Mucosa of rectum (tissue), 2 donors: Measurements from ENCODE around the gene PIGR.

Experiments used
- H3K27ac ChIP-seq, 2 donors: one replicate each; pipeline ENCODE4 v1.7.0; 2013; ENCODE audit warnings: inconsistent platforms in 2 of 2, low read depth in 2 of 2, low read length in 2 of 2
- H3K27me3 ChIP-seq, 2 donors: one replicate each; pipeline ENCODE4 v1.7.0; 2013; ENCODE audit warnings: low read length in 2 of 2; ENCODE audit not compliant: control insufficient read depth in 2 of 2, insufficient read depth in 2 of 2
- H3K36me3 ChIP-seq, 2 donors: one replicate each; pipeline ENCODE4 v1.7.0; 2013; ENCODE audit warnings: low read length in 2 of 2; ENCODE audit not compliant: control insufficient read depth in 2 of 2, insufficient read depth in 2 of 2
- H3K4me1 ChIP-seq, 2 donors: one replicate each; pipeline ENCODE4 v1.7.0; 2013; ENCODE audit warnings: low read length in 2 of 2, mild to moderate bottlenecking in 1 of 2; ENCODE audit not compliant: control insufficient read depth in 2 of 2, insufficient read depth in 2 of 2
- H3K4me3 ChIP-seq, 2 donors: one replicate each; pipeline ENCODE4 v1.7.0; 2013; ENCODE audit warnings: low read length in 2 of 2
- H3K9ac ChIP-seq, 2 donors: one replicate each; pipeline ENCODE4 v1.7.0; 2013; ENCODE audit warnings: low read length in 2 of 2, low read depth in 1 of 2, mild to moderate bottlenecking in 1 of 2
- H3K9me3 ChIP-seq, 2 donors: one replicate each; pipeline ENCODE4 v1.7.0; 2013; ENCODE audit warnings: low read length in 2 of 2; ENCODE audit not compliant: control insufficient read depth in 2 of 2
- donor health status: healthy.
- donor health status: Normal muscosa, but diverticular disease.

Gene PIGR

DNA sequence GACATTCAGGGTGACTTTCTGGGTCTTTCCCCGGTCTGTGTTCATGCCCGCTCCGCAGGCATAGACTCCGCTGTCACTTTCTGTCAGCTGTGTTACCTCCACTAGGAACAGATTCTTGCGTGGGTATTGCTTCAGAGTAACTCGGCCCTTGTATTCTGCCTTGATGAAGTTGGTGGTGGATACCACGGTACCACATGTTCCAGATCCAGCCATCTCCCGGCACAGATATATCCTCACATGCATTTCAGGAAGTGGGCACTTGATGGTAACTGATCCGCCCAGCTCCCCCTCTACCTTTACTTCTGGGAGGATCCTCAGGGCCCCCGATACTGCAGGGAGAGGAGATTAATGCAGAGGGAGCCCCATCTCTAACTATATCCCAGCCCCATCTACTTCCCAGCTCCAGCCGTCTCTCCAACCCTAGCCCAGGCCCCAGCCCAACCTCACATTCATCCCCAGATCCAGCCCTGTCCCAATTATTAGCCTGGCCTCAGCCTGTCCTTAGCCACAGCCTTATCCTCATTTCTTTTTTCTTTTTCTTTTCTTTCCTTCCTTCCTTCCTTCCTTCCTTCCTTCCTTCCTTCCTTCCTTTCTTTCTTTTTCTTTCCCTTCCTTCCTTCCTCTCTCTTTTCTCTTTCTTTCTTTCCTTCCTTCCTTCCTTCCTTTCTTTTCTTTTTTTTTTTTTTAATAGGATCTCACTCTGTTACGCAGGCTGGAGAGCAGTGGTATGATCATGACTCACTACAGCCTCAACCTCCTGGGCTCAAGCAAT is 32.3 kb downstream of the PIGR start:
- H3K27me3 ChIP-seq: peaks cover 0 to 5% of the 10 kb centered on the region in 2 donors
- no peak overlapping the region for H3K9ac ChIP-seq
- no peaks in the 10 kb centered on the region for H3K36me3 ChIP-seq
- H3K27ac ChIP-seq: no peak overlapping the region
- H3K9me3 ChIP-seq: no peaks in the 10 kb centered on the region
- H3K4me1 ChIP-seq: peaks cover 5 to 8% of the 10 kb centered on the region in 2 donors
- no peak overlapping the region for H3K4me3 ChIP-seq

DNA sequence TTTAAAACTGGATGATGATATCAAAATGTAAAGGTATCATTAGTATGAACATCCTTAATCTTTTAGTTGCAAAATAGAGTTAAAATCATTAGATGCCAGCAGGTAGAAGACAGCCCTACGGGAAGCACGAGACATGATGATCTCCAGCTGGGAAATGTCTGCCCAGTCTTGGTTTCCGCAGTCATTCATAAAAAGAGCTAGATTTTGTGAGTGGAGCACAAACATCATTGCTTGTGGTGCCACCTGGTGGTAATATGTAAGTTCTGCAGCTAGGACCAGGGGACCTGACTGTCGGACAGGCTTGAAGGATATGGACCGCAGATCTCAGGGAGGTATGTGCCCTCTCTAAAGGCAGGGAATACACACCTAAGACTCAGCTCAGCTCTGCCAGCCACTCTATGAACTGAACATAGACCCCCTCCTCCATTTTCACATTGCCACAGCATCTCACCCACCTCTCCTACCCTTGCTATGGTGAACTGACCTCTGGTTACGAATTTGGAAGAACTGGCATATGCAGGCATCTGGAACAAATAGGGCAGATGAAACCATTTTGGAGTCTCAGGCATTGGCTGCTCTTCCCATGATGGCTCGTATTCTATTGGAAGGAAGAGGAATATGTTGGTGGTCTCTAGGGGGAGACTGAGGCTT is 33.7 kb downstream of the PIGR start:
- Histone ChIP-seq H3K27me3 (peaks cover 0 to 7% of the 10 kb centered on the region in 2 donors), H3K9ac (no peak overlapping the region), H3K27ac (no peak overlapping the region), H3K36me3 (no peaks in the 10 kb centered on the region), H3K9me3 (no peaks in the 10 kb centered on the region), H3K4me3 (no peak overlapping the region), H3K4me1 (peaks cover 8 to 12% of the 10 kb centered on the region in 2 donors)

DNA sequence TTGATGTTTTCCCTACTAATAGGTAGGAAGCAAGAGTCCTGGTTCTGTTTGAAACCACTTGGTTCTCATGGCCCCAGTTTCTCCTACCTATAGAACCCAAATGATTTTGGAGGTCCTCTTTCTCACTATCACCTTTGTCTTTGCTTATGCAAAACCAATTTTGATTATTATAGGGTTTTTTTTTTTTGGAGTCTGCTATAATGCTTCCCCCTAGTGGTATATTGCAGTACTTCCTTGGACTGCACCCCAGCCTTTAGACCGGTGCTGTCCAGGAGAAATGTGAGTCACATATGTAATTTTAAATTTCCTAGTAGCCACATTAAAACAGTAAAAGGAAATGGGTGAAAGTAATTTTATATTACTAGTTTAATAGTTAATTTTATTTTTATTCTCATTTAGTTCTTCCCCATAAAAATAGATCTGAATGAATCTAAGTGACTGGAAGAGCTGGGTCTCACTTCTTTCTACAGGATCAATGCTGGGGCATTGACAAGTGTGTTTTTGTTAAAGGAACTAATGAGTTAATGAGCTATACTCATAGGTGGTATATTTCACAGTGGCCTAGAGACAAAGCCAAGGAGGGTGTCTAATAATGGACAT is 35.1 kb downstream of the PIGR start:
- Histone ChIP-seq H3K4me1 (peaks cover 8 to 12% of the 10 kb centered on the region in 2 donors), H3K27ac (no peak overlapping the region), H3K4me3 (no peak overlapping the region), H3K27me3 (peaks cover 0 to 7% of the 10 kb centered on the region in 2 donors), H3K9me3 (no peaks in the 10 kb centered on the region), H3K36me3 (no peaks in the 10 kb centered on the region), H3K9ac (no peak overlapping the region)

DNA sequence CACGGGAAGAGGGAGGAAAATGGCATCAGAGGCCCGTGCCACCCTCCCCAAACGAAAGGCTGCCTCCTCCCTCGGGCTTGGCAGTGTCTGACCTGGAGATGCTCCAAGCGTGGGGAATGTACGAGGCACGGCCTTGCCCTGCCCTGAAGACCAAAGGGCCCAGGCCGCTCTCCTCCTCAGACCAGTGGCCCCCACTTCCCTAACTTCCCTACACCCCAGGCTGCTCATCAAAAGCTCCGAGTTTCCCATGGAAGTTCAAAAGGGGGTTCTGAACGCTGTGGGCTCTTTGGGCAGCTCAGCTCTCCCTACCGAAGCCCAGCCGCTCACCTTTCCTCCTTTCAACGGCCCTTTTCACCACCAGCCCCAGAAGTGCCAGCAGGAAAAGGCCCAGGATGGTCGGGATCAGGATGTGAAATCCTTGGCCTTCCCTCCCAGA is 36.4 kb downstream of the PIGR start:
- no peak overlapping the region for H3K27ac ChIP-seq
- H3K36me3 ChIP-seq: no peaks in the 10 kb centered on the region
- H3K9ac ChIP-seq: peak overlapping the region; percentile 24 to 52
- peaks cover 0 to 7% of the 10 kb centered on the region in 2 donors for H3K27me3 ChIP-seq
- H3K9me3 ChIP-seq: no peaks in the 10 kb centered on the region
- peaks cover 8 to 14% of the 10 kb centered on the region in 2 donors for H3K4me1 ChIP-seq
- peak overlapping the region; percentile 40 to 66 for H3K4me3 ChIP-seq

DNA sequence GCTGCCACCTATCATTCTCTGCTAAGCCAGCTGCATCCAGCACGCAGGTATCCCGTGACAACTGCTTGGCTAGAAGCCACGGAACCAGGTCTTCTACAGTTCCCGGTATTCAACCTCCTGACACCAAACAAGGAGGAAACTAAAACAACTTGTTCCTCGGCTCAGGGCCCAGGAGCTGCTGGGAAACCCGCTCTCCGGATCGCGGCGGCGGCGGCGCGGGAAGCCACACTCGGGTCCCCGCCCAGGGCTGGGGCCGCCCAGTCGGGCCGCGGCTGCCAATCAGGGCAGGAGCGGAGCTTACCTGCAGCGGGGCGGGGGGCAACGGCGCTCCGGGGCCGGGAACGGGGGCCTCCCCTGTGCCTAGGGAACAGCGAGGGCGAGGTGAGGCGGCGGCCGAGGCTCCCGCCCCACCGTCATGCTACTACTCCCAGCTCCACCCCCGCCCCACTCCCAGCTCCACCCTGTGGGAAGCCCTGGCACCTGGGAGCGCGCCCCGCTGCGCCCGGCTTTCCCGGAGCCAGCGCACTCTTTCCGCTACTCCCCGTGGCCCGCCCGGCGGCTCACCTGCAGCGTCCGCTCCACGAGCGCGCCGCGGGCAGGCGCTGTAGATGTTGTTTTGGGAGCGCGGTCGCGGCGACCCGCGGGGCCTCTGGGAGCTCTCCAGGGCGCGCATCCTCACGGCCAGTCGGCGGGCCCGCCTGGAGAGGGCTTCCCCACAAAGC is 36.9 kb downstream of the PIGR start:
- Histone ChIP-seq H3K9ac (peak overlapping the region; percentile 24 to 52), H3K27ac (peak overlapping the region; percentile 6 to 14), H3K4me3 (peak overlapping the region; percentile 40 to 66), H3K9me3 (no peaks in the 10 kb centered on the region), H3K4me1 (peaks cover 8 to 14% of the 10 kb centered on the region in 2 donors), H3K27me3 (peaks cover 0 to 7% of the 10 kb centered on the region in 2 donors), H3K36me3 (no peaks in the 10 kb centered on the region)

DNA sequence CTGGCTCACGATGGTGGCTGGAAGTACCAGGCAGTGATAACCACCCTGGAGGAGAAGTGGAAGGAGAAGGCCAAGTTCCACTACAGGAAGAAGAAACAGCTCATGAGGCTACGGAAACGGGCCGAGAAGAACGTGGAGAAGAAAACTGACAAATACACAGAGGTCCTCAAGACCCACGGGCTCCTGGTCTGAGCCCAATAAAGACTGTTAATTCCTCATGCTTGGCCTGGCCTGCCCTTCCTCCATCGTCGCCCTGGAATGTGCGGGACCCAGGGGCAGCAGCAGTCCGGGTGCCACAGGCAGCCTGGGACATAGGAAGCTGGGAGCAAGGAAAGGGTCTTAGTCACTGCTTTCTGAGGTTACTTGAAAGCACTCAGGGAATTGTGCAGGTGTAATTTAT is 38.2 kb downstream of the PIGR start:
- H3K27me3 ChIP-seq: peaks cover 0 to 7% of the 10 kb centered on the region in 2 donors
- no peak overlapping the region for H3K4me3 ChIP-seq
- H3K9ac ChIP-seq: no peak overlapping the region
- H3K4me1 ChIP-seq: peaks cover 8 to 14% of the 10 kb centered on the region in 2 donors
- H3K27ac ChIP-seq: no peak overlapping the region
- H3K9me3 ChIP-seq: no peaks in the 10 kb centered on the region
- no peaks in the 10 kb centered on the region for H3K36me3 ChIP-seq

DNA sequence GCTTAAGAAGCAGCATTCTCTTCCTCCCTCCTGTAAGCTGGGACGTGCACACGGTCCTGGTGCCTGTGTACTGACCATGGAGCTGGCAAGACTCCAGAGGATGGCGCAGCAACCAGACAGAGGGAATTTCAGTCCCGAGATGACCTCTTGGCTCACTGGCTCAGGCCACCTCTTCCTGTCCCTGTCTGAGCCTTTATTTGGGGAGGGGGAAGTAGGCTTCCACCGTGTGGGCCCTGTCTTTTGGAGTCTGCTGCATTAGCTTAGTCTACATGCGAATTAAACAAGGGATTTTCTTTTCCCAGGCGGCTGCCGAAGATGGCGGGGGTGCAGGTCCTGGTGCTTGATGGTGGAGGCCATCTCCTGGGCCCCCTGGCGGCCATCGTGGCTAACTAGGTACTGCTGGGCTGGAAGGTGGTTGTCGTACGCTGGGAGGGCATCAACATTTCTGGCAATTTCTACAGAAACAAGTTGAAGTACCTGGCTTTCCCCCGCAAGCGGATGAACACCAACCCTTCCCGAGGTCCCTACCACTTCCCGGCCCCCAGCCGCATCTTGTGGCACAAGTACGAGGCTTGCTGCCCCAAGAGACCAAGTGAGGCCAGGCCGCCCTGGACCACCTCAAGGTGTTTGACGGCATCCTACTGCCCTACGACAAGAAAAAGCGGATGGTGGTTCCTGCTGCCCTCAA is 38.8 kb downstream of the PIGR start:
- H3K4me3 ChIP-seq: no peak overlapping the region
- no peaks in the 10 kb centered on the region for H3K36me3 ChIP-seq
- H3K4me1 ChIP-seq: peaks cover 5 to 12% of the 10 kb centered on the region in 2 donors
- no peaks in the 10 kb centered on the region for H3K9me3 ChIP-seq
- no peak overlapping the region for H3K27ac ChIP-seq
- no peak overlapping the region for H3K9ac ChIP-seq
- peaks cover 0 to 7% of the 10 kb centered on the region in 2 donors for H3K27me3 ChIP-seq

DNA sequence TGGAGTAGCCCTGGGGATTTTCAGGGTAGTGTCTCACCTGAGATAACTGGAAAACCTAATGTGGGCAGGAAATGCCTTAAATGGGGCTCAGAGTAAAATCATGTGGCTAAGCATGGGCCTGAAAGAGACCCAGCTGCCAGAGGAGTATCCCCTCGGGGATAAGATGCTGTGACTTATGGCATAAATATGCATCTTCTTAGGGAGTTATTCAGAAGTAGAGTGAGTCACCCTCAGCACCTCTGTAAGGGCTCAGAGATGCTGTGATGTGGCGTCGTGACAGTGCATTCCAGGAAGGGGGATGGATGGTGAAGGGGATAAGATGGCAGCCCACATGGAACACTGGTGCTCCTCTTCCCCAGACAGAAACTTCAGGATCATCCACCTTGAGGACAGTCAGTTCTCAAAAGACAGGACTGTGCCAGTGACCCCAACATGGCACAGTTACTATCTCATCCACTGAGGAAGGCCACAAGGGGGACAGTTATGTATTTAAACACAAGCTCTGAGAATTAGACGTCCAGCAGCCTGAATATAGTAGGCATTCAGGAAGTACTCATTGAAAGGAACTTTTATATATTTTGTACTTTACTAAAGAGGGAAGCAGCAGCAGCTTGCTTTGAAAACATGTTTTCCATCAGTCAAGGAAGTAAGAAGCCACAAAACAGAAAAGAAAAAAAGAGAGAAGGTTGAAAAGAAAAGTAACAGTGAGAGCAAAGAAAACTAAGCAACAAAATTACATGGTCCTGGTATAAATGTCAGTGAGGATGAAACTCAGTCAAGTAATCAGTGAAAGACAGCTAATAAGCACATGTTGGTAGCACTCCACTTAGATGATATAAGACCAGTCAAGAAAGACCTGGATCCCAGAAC is 40.7 kb downstream of the PIGR start:
- Histone ChIP-seq H3K4me1 (peaks cover 5 to 12% of the 10 kb centered on the region in 2 donors), H3K36me3 (no peaks in the 10 kb centered on the region), H3K9ac (no peak overlapping the region), H3K27ac (no peak overlapping the region), H3K4me3 (no peak overlapping the region), H3K9me3 (no peaks in the 10 kb centered on the region), H3K27me3 (peaks cover 3 to 7% of the 10 kb centered on the region in 2 donors)
